Kidney (tissue), 14 donors: Measurements from ENCODE around the gene IFRD2. TPM values are rescaled to one million over a fixed set of nuclear protein-coding genes. Genes with fewer than 3 reads are reported as not detected.
"Not testable (repeated sequence)": the region's sequence is repeated elsewhere in the genome, so short reads cannot be mapped to it uniquely, and the experiment has no call there.

ENCODE experiments used
- DNase-seq, 5 donors: peaks; one replicate each; pipeline ENCODE4 v3.0.0-alpha.2; 2013 to 2020
- FAIRE-seq: peaks from 2 replicates; lab custom pipeline; 2012; peaks lifted over from hg19 to GRCh38; lab: Jason Lieb, UNC
- H3K27ac ChIP-seq, 2 donors: one replicate each; pipeline ENCODE4 v1.7.0; 2013; ENCODE audit warnings: low read depth in 2 of 2, low read length in 2 of 2, inconsistent platforms in 1 of 2
- H3K27me3 ChIP-seq: one replicate; pipeline ENCODE4 v1.7.1; 2013; ENCODE audit warnings: low read length, inconsistent platforms; ENCODE audit not compliant: control insufficient read depth, insufficient read depth
- H3K36me3 ChIP-seq, 3 donors: one replicate each; pipeline versions ENCODE4 v1.7.0 to v1.7.1; 2013; ENCODE audit warnings: low read length in 3 of 3, control low read depth in 1 of 3, inconsistent platforms in 1 of 3; ENCODE audit not compliant: insufficient read depth in 3 of 3, control insufficient read depth in 2 of 3
- H3K4me1 ChIP-seq, 3 donors: one replicate each; pipeline versions ENCODE4 v1.7.0 to v1.7.1; 2013; ENCODE audit warnings: low read length in 3 of 3, inconsistent platforms in 1 of 3, low read depth in 1 of 3; ENCODE audit not compliant: control insufficient read depth in 2 of 3, insufficient read depth in 2 of 3
- H3K4me3 ChIP-seq, 3 donors: one replicate each; pipeline versions ENCODE4 v1.7.0 to v1.8.1; 2013; ENCODE audit warnings: low read length in 3 of 3, control low read depth in 1 of 3, inconsistent platforms in 1 of 3
- H3K9ac ChIP-seq, 3 donors: one replicate each; pipeline versions ENCODE4 v1.7.0 to v1.7.1; 2013; ENCODE audit warnings: low read length in 3 of 3, control low read depth in 1 of 3, inconsistent platforms in 1 of 3
- H3K9me3 ChIP-seq, 3 donors: one replicate each; pipeline versions ENCODE4 v1.7.0 to v1.7.1; 2013; ENCODE audit warnings: low read length in 3 of 3, control low read depth in 1 of 3, inconsistent platforms in 1 of 3; ENCODE audit not compliant: control insufficient read depth in 2 of 3, insufficient read depth in 1 of 3
- intact Hi-C: fragments of 100-400 bp; cut with DNase I; formaldehyde crosslinking; loops from one replicate; pipeline ENCODE4 v1.11.1; 2022
- polyA plus RNA-seq: library from polyadenylated mRNA; stranded (reverse); fragments of 350-450 nt; fragmentation: Illumina TruSeq; extraction: RNeasy Lipid Tissue Mini Kit (QIAGEN cat#74804); gene quantifications from one replicate; pipeline ENCODE4 v1.2.3, GENCODE V29; 2014; ENCODE audit warnings: low read depth, low replicate concordance; ENCODE audit not compliant: insufficient read depth
- total RNA-seq: library from RNA; stranded (reverse); fragmentation: NEBNext Ultra II Directional; extraction: Animal tissue kit (Norgen Biotek cat#: 25700); gene quantifications from one replicate; pipeline ENCODE4 v1.2.1, GENCODE V29; 2021
- TF ChIP-seq, protein P1 (sequence below): IDR thresholded peaks from 3 replicates; pipeline ENCODE4 v1.5.1; 2012; ENCODE audit warnings: mild to moderate bottlenecking, moderate library complexity, borderline replicate concordance; ENCODE audit not compliant: insufficient read depth; ENCODE audit errors: extremely low read depth
- donor health status: control.
- donor health status: control.
- donor health status: control.
- donor health status: control.
- donor health status: control.
- donor health status: DM: yes; HTN: yes; CAD: no.
- donor health status: Normal renal cell carcinoma (clear cell type).

Gene IFRD2
- total and polyA plus RNA-seq, 2 donors from 2014 or later: 54.1 to 78.1 TPM

DNA sequence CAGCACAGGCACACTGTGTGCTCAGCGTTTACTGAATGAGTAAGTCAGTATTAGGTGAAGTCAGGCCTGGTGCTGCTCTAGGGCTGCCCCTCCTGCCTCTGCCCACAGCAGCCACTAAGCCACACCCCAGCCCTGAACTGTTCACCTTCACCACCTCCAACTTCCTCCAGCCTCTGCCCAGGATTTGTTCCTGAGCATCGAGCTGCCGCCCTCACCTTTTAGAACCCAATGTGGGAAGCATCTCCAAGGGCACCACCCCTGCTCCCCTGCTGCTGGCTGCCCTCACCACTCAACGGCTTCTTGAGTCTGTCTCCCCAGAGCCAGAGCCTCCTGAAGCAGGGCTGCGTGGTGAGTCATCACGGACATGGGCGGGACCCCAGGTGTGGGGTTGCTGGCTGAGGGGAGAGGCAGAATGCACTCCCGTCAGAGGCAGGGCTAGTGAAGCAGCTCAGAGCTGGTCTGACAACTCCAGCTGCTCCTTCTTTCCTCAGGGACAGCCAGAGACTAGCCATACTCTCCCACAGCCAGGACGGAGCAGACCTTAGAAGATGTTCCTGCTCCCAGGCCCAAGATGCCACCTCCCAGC lies 24.5 kb upstream of the IFRD2 start:
- Histone ChIP-seq H3K36me3 (peaks cover 6 to 18% (median 14%) of the 10 kb centered on the region in 3 donors), H3K27me3 (no peaks in the 10 kb centered on the region), H3K9ac (no peak overlapping the region), H3K4me3 (no peak overlapping the region), H3K27ac (peak overlapping the region; percentile 1 to 5), H3K9me3 (no peaks in the 10 kb centered on the region), H3K4me1 (peaks cover 3 to 33% (median 20%) of the 10 kb centered on the region in 3 donors)
- intact Hi-C loops: no loop called here
- DNase-seq: peak in 1 of 5 donors; percentile 96
- TF ChIP-seq, protein P1, sequence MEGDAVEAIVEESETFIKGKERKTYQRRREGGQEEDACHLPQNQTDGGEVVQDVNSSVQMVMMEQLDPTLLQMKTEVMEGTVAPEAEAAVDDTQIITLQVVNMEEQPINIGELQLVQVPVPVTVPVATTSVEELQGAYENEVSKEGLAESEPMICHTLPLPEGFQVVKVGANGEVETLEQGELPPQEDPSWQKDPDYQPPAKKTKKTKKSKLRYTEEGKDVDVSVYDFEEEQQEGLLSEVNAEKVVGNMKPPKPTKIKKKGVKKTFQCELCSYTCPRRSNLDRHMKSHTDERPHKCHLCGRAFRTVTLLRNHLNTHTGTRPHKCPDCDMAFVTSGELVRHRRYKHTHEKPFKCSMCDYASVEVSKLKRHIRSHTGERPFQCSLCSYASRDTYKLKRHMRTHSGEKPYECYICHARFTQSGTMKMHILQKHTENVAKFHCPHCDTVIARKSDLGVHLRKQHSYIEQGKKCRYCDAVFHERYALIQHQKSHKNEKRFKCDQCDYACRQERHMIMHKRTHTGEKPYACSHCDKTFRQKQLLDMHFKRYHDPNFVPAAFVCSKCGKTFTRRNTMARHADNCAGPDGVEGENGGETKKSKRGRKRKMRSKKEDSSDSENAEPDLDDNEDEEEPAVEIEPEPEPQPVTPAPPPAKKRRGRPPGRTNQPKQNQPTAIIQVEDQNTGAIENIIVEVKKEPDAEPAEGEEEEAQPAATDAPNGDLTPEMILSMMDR: no peak
- FAIRE-seq: no peak

DNA sequence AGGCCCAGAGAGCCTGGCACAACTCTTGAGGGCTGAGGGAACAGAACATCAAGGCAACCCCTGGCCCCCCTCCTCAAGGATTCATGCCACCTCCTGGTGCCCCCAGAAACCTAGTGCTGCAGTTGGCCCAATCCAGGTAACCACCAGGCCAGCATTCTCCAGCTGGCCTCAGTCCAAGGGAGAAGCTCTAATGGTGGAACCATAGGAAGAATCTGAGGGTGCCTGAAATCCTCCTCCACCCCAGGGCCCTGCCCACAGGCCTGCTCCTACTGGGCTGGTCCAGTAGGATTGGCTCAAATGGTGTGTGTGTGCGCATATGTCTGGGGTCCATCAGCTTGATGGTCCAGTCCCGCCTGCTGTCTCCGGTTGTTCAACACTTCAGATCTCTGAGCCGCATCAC lies 22.6 kb upstream of the IFRD2 start:
- no peaks in the 10 kb centered on the region for H3K27me3 ChIP-seq
- no peak overlapping the region for H3K4me3 ChIP-seq
- intact Hi-C loops: no loop called here
- H3K27ac ChIP-seq: no peak overlapping the region
- peaks cover 6 to 18% (median 11%) of the 10 kb centered on the region in 3 donors for H3K36me3 ChIP-seq
- H3K4me1 ChIP-seq: peaks cover 0 to 23% (median 11%) of the 10 kb centered on the region in 3 donors
- no peak for FAIRE-seq
- H3K9me3 ChIP-seq: no peaks in the 10 kb centered on the region
- TF ChIP-seq, protein P1: no peak
- no peak for DNase-seq
- H3K9ac ChIP-seq: no peak overlapping the region

DNA sequence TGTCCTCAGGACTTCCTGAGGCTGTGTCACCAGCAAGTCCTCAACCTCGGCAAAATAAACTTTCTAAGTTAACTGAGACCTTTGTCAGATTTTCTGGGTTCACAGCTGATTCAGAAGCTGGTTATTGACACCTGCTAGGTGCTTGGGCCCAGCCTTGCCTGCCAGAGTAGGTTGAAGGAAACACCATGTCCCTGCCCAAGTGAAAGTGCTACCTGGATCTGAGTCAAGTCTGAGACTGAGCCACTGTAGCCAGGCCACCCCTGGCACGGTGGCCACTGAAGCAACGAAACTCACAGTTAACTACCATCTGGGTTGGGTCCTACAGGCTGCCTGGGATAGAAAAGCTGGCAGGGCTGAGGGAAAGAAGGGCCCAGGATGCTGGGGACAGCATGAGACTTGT lies 22.1 kb upstream of the IFRD2 start:
- Histone ChIP-seq H3K4me1 (peaks cover 0 to 19% (median 6%) of the 10 kb centered on the region in 3 donors), H3K27me3 (no peaks in the 10 kb centered on the region), H3K36me3 (peaks cover 6 to 18% (median 9%) of the 10 kb centered on the region in 3 donors), H3K9me3 (no peaks in the 10 kb centered on the region), H3K9ac (no peak overlapping the region), H3K4me3 (no peak overlapping the region), H3K27ac (no peak overlapping the region)
- intact Hi-C loops: no loop called here
- FAIRE-seq (no peak), DNase-seq (no peak)
- TF ChIP-seq, protein P1: no peak

GRCh38 chr3:50312041-50312440 lies 19.8 kb upstream of the IFRD2 start:
- H3K4me1 ChIP-seq, H3K9me3 ChIP-seq, DNase-seq, H3K27ac ChIP-seq, intact Hi-C loops, H3K27me3 ChIP-seq, H3K4me3 ChIP-seq, H3K9ac ChIP-seq, FAIRE-seq, H3K36me3 ChIP-seq: not testable (repeated sequence)
